HL-60 (cell line): ENCODE results near the gene SLC25A18.

ENCODE experiments used
- DNase-seq, 2 experiments: peaks; one replicate each; pipeline ENCODE4 v3.0.0-alpha.2; 2010 to 2020; ENCODE audit warnings: low read depth in 1 of 2, low spot score in 1 of 2
- H3K27ac ChIP-seq: fragments of 250-450 bp; sonication (Bioruptor Pico); replicated peaks from 2 replicates; pipeline ENCODE4 v1.5.1; 2020; ENCODE audit warnings: mild to moderate bottlenecking, moderate library complexity
- H3K27me3 ChIP-seq: fragments of 250-450 bp; sonication (Bioruptor Pico); 2 replicates; pipeline ENCODE4 v1.5.1; 2021; ENCODE audit warnings: mild to moderate bottlenecking, moderate library complexity; ENCODE audit not compliant: insufficient read depth, poor library complexity, severe bottlenecking
- H3K4me3 ChIP-seq: replicated peaks from 2 replicates; pipeline ENCODE4 v1.5.1; 2011; ENCODE audit warnings: mild to moderate bottlenecking, control low read depth, low read length; ENCODE audit not compliant: insufficient read depth
- GABPA ChIP-seq: IDR thresholded peaks from 2 replicates; pipeline ENCODE4 v1.6.1; 2012; ENCODE audit warnings: low read depth
- POLR2AphosphoS5 ChIP-seq: IDR thresholded peaks from 2 replicates; pipeline ENCODE4 v1.6.1; 2012; ENCODE audit warnings: low read depth
- SPI1 ChIP-seq: IDR thresholded peaks from 2 replicates; pipeline ENCODE4 v1.6.1; 2012; ENCODE audit warnings: low read depth, mild to moderate bottlenecking, borderline replicate concordance
- TF ChIP-seq, protein P1 (sequence below): IDR thresholded peaks from one replicate; pipeline ENCODE4 v1.5.1; 2011; ENCODE audit warnings: low read length, control low read depth, inconsistent platforms; ENCODE audit not compliant: insufficient read depth
- TF ChIP-seq, protein P2 (sequence below): IDR thresholded peaks from 2 replicates; pipeline ENCODE4 v1.6.1; 2012; ENCODE audit warnings: low read depth; ENCODE audit not compliant: insufficient replicate concordance

The SLC25A18 gene

DNA sequence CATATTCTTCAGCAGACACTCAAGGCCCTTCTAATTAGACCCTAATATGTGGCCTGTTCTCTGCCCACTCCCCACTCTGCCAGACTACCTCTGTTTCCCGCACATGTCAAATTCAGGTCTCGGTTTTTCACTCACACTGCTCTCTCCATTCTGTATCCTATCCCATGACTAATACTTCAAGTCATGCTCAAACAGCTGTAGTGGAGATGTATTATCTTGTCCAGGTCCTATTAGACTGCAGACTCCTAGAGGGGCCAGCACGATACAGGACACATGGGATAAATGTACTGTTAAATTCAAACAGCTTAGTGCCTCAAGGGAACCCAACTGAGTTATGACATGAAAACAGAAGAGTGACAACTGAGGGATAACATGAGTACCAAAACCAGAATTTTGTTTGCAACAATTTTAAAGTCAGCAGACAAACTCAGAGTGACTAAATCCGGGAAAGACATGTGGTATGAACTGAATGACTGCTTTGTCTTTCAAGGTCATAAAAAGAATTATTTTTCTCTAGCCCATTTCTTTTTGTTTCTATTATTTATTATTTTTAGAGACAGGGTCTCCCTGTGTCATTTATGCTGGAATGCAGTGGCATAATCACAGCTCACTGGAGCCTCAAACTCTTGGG lies 44.7 kb downstream of the SLC25A18 start:
- no peak overlapping the region for H3K4me3 ChIP-seq
- TF ChIP-seq, protein P1, sequence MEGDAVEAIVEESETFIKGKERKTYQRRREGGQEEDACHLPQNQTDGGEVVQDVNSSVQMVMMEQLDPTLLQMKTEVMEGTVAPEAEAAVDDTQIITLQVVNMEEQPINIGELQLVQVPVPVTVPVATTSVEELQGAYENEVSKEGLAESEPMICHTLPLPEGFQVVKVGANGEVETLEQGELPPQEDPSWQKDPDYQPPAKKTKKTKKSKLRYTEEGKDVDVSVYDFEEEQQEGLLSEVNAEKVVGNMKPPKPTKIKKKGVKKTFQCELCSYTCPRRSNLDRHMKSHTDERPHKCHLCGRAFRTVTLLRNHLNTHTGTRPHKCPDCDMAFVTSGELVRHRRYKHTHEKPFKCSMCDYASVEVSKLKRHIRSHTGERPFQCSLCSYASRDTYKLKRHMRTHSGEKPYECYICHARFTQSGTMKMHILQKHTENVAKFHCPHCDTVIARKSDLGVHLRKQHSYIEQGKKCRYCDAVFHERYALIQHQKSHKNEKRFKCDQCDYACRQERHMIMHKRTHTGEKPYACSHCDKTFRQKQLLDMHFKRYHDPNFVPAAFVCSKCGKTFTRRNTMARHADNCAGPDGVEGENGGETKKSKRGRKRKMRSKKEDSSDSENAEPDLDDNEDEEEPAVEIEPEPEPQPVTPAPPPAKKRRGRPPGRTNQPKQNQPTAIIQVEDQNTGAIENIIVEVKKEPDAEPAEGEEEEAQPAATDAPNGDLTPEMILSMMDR: no peak
- TF ChIP-seq SPI1: no peak
- TF ChIP-seq GABPA: no peak
- TF ChIP-seq, protein P2, sequence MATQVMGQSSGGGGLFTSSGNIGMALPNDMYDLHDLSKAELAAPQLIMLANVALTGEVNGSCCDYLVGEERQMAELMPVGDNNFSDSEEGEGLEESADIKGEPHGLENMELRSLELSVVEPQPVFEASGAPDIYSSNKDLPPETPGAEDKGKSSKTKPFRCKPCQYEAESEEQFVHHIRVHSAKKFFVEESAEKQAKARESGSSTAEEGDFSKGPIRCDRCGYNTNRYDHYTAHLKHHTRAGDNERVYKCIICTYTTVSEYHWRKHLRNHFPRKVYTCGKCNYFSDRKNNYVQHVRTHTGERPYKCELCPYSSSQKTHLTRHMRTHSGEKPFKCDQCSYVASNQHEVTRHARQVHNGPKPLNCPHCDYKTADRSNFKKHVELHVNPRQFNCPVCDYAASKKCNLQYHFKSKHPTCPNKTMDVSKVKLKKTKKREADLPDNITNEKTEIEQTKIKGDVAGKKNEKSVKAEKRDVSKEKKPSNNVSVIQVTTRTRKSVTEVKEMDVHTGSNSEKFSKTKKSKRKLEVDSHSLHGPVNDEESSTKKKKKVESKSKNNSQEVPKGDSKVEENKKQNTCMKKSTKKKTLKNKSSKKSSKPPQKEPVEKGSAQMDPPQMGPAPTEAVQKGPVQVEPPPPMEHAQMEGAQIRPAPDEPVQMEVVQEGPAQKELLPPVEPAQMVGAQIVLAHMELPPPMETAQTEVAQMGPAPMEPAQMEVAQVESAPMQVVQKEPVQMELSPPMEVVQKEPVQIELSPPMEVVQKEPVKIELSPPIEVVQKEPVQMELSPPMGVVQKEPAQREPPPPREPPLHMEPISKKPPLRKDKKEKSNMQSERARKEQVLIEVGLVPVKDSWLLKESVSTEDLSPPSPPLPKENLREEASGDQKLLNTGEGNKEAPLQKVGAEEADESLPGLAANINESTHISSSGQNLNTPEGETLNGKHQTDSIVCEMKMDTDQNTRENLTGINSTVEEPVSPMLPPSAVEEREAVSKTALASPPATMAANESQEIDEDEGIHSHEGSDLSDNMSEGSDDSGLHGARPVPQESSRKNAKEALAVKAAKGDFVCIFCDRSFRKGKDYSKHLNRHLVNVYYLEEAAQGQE: no peak
- TF ChIP-seq POLR2AphosphoS5: no peak
- H3K27ac ChIP-seq: no peak overlapping the region
- no peak for DNase-seq
- H3K27me3 ChIP-seq: no peaks in the 10 kb centered on the region

DNA sequence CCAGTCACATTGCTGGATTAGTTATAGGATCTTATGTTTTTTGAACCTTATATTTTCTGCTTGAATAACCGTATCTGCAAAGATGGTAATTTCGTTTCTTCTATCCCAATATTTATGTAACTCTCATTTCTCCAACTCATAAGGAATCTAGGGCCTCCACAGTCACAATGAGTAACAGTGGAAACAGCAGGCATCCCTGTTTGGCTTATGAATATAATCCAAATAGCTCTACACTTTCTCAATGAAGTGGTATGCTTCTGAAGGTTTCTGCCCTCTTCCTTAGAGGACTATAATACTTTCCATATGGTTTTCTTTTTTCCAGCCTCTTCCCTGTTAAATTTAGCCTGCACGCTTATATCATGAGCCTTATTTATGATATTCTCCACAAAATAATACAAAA lies 48.8 kb downstream of the SLC25A18 start:
- no peak for DNase-seq
- Histone ChIP-seq H3K4me3 (no peak overlapping the region), H3K27ac (no peak overlapping the region), H3K27me3 (no peaks in the 10 kb centered on the region)
- TF ChIP-seq, protein P1: no peak
- TF ChIP-seq POLR2AphosphoS5 (no peak), GABPA (no peak), SPI1 (no peak)
- TF ChIP-seq, protein P2: no peak

DNA sequence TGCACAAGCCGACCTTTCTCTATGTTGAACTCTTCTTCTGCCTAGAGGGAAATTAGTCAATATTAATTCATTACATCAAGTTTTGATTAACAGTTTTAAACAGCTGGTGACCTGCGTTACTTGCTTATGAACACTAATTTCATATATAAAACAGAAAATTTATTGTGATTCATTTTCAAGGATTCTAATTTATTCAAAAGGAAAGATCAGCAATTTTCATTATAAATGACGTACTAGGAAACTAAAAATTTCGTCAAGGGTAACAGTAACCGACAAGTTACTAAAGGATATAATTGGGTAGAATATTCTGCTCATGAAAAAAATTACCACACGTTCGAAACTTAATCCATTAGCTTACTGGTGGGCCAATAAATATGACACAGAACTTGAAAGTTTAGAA lies 50.0 kb downstream of the SLC25A18 start:
- no peak for DNase-seq
- H3K27me3 ChIP-seq: no peaks in the 10 kb centered on the region
- H3K4me3 ChIP-seq: no peak overlapping the region
- H3K27ac ChIP-seq: no peak overlapping the region
- TF ChIP-seq, protein P1: no peak
- TF ChIP-seq POLR2AphosphoS5: no peak
- no peak for TF ChIP-seq SPI1
- TF ChIP-seq, protein P2: no peak
- TF ChIP-seq GABPA: no peak
